Heart left ventricle (tissue), 16 donors: ENCODE data around the gene SLIT3. TPM values are rescaled to one million over a fixed set of nuclear protein-coding genes. Genes with fewer than 3 reads are reported as not detected.

Experiments used
- ATAC-seq, 4 donors: fragments of 200-7000 bp; cut with Tn5 transposase; one replicate each; pipeline ENCODE4 v1.9.1; 2020 to 2022; ENCODE audit warnings: moderate library complexity in 4 of 4, mild to moderate bottlenecking in 3 of 4, moderate number of reproducible peaks in 1 of 4
- DNase-seq, 5 donors: peaks; one replicate each; pipeline ENCODE4 v3.0.0-alpha.2; 2020
- H3K27ac ChIP-seq, 12 donors: fragments of 200-600 bp; sonication (generic) in 4 of 12; one replicate each; pipeline versions ENCODE4 v1.5.0 to v1.8.0; 2016 to 2022; ENCODE audit warnings: mild to moderate bottlenecking in 2 of 12
- H3K27me3 ChIP-seq, 9 donors: fragments of 200-600 bp; sonication (generic) in 2 of 9; one replicate each; pipeline versions ENCODE4 v1.5.1 to v1.8.0; 2016 to 2022; ENCODE audit warnings: mild to moderate bottlenecking in 3 of 9
- H3K36me3 ChIP-seq, 9 donors: fragments of 200-600 bp; sonication (generic) in 2 of 9; one replicate each; pipeline versions ENCODE4 v1.5.0 to v1.8.0; 2018 to 2022; ENCODE audit warnings: mild to moderate bottlenecking in 2 of 9
- H3K4me1 ChIP-seq, 12 donors: fragments of 200-600 bp; sonication (generic) in 4 of 12; one replicate each; pipeline versions ENCODE4 v1.5.0 to v1.8.0; 2016 to 2022; ENCODE audit warnings: mild to moderate bottlenecking in 3 of 12
- H3K4me3 ChIP-seq, 12 donors: fragments of 200-600 bp; sonication (generic) in 4 of 12; one replicate each; pipeline versions ENCODE4 v1.5.0 to v1.8.0; 2017 to 2022; ENCODE audit warnings: mild to moderate bottlenecking in 9 of 12, moderate library complexity in 4 of 12
- H3K9me3 ChIP-seq, 12 donors: fragments of 200-600 bp; sonication (generic) in 4 of 12; one replicate each; pipeline versions ENCODE4 v1.5.0 to v1.8.0; 2016 to 2022; ENCODE audit warnings: mild to moderate bottlenecking in 1 of 12
- CTCF ChIP-seq, 12 donors: fragments of 200-600 bp; sonication (generic) in 4 of 12; IDR thresholded peaks; one replicate each; pipeline versions ENCODE4 v1.5.0 to v1.8.0; 2018 to 2022; ENCODE audit warnings: antibody characterized with exemption in 12 of 12, mild to moderate bottlenecking in 5 of 12
- POLR2A ChIP-seq, 2 donors: fragments of 450-650 bp; IDR thresholded peaks; one replicate each; pipeline ENCODE4 v1.6.1; 2017; ENCODE audit warnings: antibody characterized with exemption in 2 of 2, mild to moderate bottlenecking in 2 of 2, moderate library complexity in 2 of 2
- WGBS, 4 donors: extraction: QIAGEN DNeasy Blood & Tissue Kit in 2 of 4; methylation state at CpG; one replicate each; pipeline versions ENCODE4 v1.1.5 to v1.1.7; 2013 to 2018; 5-methylcytosine and 5-hydroxymethylcytosine counted together
- intact Hi-C, 10 donors: fragments of 100-400 bp; cut with DNase I; formaldehyde crosslinking; loops; one replicate each; pipeline versions ENCODE4 v1.11.1 to v1.14.2; 2022
- polyA plus RNA-seq, 2 donors: library from polyadenylated mRNA; stranded (reverse); fragments of 200-250 nt; gene quantifications; one replicate each; pipeline ENCODE4 v1.2.3, GENCODE V29; 2013
- total RNA-seq, 9 donors: library from RNA; depleted of rRNA in 2 of 9; stranded (reverse); fragments of >200 nt in 2 of 9; fragmentation: NEBNext Ultra II Directional in 3 of 9; extraction: Animal tissue kit (Norgen Biotek cat#: 25700) in 3 of 9; gene quantifications; one replicate each; pipeline versions ENCODE4 v1.1.0 to v1.2.4, GENCODE V29; 2016 to 2023
- donor health status: ischemic (EF 13 %, LVEDD 7.1; RV severe dilation, severe dysfunction).
- donor health status: healthy with polysubstance abuse.
- donor health status: DM: no; HTN: yes; CAD: no.
- donor health status: DM: no; HTN: no; CAD: no.
- donor health status: ischemic (EF 25% LVEDD 6.9; RV normal size, moderate dysfunction).
- donor health status: ischemic (EF 25% LVEDD 5.7; RV mildly dilated, moderate dysfunction).
- donor health status: healthy.
- donor health status: DM: yes; HTN: yes; CAD: no.
- donor health status: ischemic (EF 35%, LVEDD 5.7; RV mildly dilated, moderate dysfunction).
- donor health status: nonischemic (EF 11% LVEDD 7.7; RV severe dilation, severe dysfunction).
- donor health status: DM: yes; HTN: yes; CAD: no.
- donor health status: PGD.
- donor health status: ischemic (EF 29% LVEDD 5.4; RV normal size, mild dysfunction).
- donor health status: nonischemic (EF 23%, LVEDD 6.1; RV moderate dilation, normal function).

SLIT3 gene
- total and polyA plus RNA-seq, 11 donors: 2.3 to 40.3 (median 14.4) TPM

GRCh38 chr5:169081000-169081724 is 219.8 kb downstream of the SLIT3 start:
- Histone ChIP-seq H3K36me3 (no peaks in the 10 kb centered on the region), H3K4me1 (no peaks in the 10 kb centered on the region), H3K4me3 (no peak overlapping the region), H3K27ac (no peak overlapping the region), H3K27me3 (no peaks in the 10 kb centered on the region), H3K9me3 (no peaks in the 10 kb centered on the region)
- DNase-seq (no peak), ATAC-seq (no peak)
- no peak for TF ChIP-seq CTCF (IDR thresholded peaks at IDR 0.05)
- no peak for TF ChIP-seq POLR2A (IDR thresholded peaks at IDR 0.05)
- 83 to 92% (median 89%) methylated on average over 9 of the region's 9 CpGs for WGBS, 4 donors
- intact Hi-C loops: no loop called here

GRCh38 chr5:169080448-169080911 is 220.5 kb downstream of the SLIT3 start:
- 82 to 91% (median 89%) methylated on average over 5 to 6 of the region's 6 CpGs for WGBS, 4 donors
- TF ChIP-seq POLR2A (IDR thresholded peaks at IDR 0.05) (no peak), CTCF (IDR thresholded peaks at IDR 0.05) (no peak)
- Histone ChIP-seq H3K4me3 (no peak overlapping the region), H3K36me3 (no peaks in the 10 kb centered on the region), H3K27me3 (no peaks in the 10 kb centered on the region), H3K27ac (no peak overlapping the region), H3K9me3 (no peaks in the 10 kb centered on the region), H3K4me1 (no peaks in the 10 kb centered on the region)
- DNase-seq (no peak), ATAC-seq (no peak)
- intact Hi-C loops: no loop called here

- no peaks in the 10 kb centered on the region for H3K4me1 ChIP-seq
- ATAC-seq: no peak
- H3K4me3 ChIP-seq: no peak overlapping the region
- TF ChIP-seq CTCF (IDR thresholded peaks at IDR 0.05) (no peak), POLR2A (IDR thresholded peaks at IDR 0.05) (no peak)
- no peaks in the 10 kb centered on the region for H3K27me3 ChIP-seq
- no peaks in the 10 kb centered on the region for H3K36me3 ChIP-seq
- 80 to 92% (median 82%) methylated on average over 2 of the region's 2 CpGs for WGBS, 4 donors
- DNase-seq: no peak
- H3K27ac ChIP-seq: no peak overlapping the region
- intact Hi-C loops: no loop called here
- no peaks in the 10 kb centered on the region for H3K9me3 ChIP-seq
These were observed 221.2 kb downstream of the SLIT3 start for GRCh38 chr5:169079697-169080096.

- WGBS, 4 donors: 85 to 96% (median 92%) methylated on average over 3 of the region's 3 CpGs
- TF ChIP-seq POLR2A (IDR thresholded peaks at IDR 0.05): no peak
- TF ChIP-seq CTCF (IDR thresholded peaks at IDR 0.05): no peak
- no peak overlapping the region for H3K27ac ChIP-seq
These were observed 226.1 kb downstream of the SLIT3 start for GRCh38 chr5:169074839-169075238.

More at GRCh38 chr5:169074839-169075238, 226.1 kb downstream of the SLIT3 start:
- Histone ChIP-seq H3K4me3 (no peak overlapping the region), H3K4me1 (peaks cover 0 to 6% (median 0%) of the 10 kb centered on the region in 12 donors), H3K9me3 (no peaks in the 10 kb centered on the region), H3K27me3 (peaks cover 0 to 5% (median 0%) of the 10 kb centered on the region in 9 donors), H3K36me3 (no peaks in the 10 kb centered on the region)
- no peak for ATAC-seq
- DNase-seq: no peak
- intact Hi-C loops: no loop called here
